HG02642 (cell line): ENCODE measurements around the gene NEAT1.
"Not testable (repeated sequence)": the region's sequence is repeated elsewhere in the genome, so short reads cannot be mapped to it uniquely, and the experiment has no call there.

Source experiments
- ATAC-seq: cut with Tn5 transposase; IDR thresholded peaks from one replicate; pipeline ENCODE4 v1.9.1; 2021; ENCODE audit warnings: mild to moderate bottlenecking; ENCODE audit not compliant: unreplicated experiment, poor library complexity

Gene NEAT1

GRCh38 chr11:65404210-65404609 lies 18.4 kb upstream of the NEAT1 start:
- no peak for ATAC-seq

DNA sequence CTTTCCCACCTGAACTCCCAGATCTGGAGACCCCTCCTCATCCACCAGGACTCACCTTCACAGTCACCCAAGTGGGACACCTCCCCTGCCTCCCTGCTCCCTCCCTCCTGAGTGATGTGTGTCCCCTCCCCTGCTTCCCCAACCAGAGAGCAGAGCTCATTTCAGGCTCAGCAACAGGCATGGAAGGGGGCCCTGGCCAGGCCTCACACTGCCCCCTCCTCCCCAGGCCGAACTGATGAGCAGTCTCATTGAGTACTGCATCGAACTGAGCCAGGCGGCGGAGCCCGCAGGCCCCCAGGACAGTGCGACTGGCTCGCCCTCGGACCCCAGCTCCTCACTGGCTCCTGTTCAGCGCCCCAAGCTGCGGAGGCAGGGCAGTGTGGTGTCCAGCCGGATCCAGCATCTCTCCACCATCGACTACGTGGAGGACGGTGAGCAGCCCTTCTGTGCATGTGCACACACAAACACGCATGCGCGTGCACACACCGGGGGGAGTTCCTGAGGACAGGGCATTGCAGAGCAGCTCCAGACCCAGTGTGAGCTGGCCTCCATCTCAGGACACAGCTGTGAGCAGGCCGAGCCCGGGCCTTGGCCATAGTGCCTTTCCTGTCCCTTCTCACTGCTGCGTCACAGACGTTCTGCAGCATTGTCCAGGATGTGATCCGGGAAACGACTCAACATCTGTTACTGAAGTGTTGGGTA lies 17.8 kb upstream of the NEAT1 start:
- ATAC-seq: no peak

- no peak for ATAC-seq
These were observed 11.5 kb upstream of the NEAT1 start for GRCh38 chr11:65410936-65411680.

DNA sequence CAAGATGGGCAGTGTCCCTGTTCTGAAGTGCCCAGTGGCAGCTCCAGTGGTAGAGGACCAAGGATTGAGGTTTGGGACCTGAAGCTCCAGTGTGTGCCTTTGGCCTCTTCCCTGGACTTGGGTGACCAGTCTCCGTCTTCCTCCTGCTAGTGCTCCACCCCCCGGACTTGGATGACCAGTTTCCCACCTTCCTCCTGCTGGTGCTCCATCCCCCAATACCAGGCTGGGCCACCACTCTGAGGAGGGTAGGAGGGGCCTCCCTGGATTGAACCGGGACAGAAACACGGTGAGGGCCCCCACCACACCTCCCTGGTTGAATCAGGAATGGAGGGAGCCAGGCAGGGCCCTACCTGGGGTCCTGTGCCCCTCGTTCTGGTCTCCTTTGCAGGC lies 10.9 kb upstream of the NEAT1 start:
- ATAC-seq: no peak

DNA sequence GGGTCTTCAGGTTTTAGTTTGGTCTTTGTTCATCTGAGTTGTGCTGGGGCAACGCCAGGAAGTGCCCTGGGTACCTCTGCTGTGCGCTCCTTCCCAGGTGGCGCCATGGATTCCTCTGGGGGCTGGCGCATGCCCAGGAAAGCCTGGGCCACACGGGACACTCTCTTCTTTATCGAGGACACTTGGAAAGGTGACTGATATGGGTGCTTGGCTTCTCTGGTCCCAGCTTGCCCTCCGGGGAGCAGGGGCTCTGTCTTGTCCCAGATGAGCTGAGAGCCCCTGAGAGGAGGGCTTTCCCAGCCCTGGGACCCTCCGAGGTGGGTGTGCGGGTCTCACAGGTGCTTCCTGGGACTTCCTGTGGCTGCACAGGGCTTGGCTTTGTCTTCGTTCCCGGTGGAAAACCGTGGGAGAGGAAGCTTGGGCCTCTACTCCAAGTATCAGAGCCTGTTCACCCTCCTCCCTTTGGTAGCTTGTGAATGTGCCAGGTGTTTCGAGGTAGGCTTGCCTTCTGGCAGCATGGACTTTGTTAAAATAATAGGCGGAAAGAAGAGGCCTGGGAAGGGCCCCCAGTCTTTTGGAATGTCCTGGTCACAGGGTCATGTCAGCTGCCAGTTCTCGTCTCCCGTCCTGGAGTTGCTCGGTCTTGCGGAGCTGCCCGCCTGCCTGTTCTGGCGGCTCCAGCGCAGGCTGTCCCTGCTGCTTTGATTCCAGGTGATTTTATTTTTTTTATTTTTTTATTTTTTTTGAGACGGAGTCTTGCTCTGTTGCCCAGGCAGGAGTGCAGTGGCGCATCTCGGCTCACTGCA lies 10.1 kb upstream of the NEAT1 start:
- no peak for ATAC-seq

DNA sequence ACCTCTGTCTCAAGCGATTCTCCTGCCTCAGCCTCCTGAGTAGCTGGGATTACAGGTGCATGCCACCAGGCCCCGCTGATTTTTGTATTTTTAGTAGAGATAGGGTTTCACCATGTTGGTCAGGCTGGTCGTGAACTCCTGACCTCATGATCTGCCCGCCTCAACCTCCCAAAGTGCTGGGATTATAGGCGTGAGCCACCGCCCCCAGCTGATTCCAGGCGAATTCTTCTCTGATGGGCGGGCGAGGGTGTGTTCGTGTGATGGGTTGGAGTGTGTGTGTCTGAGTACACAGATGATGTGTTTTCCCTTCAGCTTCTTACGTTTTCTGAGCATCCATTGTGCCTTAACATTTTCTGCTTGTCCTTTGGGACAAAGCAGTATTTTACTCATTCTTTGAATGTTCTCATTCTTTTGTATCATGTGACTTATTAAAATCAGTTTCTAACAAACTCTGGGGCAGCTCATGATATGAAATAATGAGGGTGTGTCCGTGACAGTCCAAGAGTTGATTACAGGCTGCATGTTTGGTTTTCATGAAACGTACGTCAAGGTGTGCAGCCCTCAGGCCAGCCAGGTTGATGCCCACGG lies 9.4 kb upstream of the NEAT1 start:
- not testable (repeated sequence) for ATAC-seq

- ATAC-seq: no peak
These were observed 7.7 kb upstream of the NEAT1 start for GRCh38 chr11:65414776-65415498.

DNA sequence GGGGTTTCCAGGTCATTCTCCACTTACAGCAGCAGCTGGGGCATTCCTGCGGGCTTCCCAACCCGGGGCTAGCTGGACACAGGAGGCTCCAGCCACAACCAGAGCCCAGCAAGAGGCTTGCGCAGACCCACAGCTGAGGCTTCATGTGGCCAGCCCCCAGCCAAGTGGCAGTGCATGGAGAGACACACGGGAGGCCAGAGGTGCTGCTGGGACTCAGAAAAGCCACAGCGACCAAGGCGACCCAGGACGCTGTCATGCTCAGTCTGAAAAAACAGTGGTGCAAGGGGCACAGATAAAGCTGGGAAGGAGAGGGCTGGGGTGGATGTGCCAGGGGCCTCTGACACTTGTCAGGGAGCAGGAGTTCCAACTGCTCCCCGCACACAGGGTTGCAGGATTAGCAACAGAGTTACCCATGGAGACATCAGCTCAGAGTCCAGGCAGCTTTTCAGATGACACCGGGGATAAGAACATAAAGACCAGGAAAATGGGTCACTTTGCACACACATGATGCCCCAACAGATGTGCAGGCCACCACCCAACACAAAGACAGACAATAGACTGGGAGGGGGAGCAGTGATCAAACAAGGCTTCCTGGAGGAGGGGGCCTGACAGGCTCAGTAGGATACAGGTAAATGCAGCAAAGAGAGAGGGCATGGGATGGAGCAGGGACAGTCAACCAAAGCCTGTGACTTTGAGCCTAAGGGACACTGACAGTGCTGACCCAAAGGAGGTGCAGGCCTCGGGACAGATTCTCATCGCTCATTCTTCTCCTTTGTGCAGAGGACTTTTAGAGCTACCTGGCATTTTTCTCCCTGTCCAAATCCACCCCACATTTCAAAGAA lies 6.9 kb upstream of the NEAT1 start:
- ATAC-seq: no peak

DNA sequence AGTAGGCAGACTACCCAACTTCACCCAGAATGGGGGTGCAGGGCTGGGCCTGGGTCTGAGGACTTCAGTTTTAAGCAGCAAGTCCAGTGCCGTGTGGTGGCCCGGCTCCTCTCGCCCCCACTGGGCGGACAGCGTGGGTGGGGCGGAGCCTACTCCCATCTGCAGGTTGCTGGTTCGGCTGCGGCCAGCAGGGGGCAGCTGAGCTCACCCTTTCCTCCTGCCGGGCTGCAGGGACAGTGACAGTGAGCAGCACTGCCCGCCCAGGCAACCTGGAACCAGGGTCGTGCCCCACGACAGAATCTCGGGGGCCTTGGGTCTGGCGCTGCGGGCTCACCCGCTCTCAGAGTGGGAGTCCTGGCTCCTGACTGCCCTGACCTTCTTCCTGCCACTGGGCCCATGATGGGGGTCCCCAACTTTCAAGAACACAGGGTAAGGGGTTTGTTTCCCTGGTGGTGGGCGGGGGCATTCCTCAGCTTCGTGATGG lies 6.2 kb upstream of the NEAT1 start:
- peak; percentile 34 for ATAC-seq

GRCh38 chr11:65416841-65417701 lies 5.5 kb upstream of the NEAT1 start:
- ATAC-seq: no peak

DNA sequence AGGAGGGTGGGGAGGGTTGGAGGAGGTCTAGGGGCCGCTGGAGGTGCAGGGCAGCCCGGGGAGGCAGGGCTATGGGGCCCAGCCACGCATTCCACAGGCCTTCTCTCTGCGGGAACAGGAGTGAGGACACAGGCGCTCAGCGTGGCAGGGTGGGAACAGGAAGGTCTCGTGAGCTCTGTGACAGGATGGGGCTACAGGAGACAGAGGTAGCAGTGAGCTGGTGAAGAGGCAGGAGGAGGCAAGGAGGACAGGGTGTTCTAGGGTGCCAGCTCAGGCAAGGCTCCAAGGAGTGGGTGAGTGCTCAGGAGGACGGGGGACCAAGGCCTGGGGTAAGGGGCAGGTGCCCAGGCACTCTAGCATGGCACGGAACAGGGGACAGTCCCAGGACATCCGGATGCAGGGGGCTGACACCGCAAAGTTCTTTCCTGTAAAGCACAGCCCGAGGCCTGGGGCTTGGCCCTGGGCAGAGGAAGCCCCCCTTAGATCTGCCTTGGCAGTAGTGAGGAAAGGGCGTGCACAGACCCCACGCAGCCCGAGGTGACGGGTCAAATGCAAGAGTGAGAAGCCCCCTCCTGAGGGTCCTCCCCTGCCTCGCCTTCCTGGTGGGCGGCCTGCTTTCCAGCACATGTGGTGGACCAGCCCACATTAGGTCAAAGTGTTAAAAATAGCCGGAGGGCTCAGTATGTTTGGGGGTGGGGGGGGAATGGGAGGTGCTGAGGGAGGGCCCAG lies 4.7 kb upstream of the NEAT1 start:
- no peak for ATAC-seq

DNA sequence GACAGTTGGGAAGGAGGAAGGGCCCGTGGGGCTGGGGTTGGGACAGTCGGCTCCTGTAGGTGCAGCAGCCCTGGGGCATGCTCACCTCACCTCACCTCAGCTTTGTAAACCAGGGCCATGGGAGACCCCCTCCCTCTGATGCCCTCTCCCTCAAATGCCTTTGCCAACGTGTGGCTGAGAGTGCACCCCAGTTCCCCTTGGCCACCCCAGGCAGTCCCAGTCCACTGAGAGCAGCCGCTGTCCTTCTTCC lies 4.2 kb upstream of the NEAT1 start:
- peak; percentile 1 for ATAC-seq

DNA sequence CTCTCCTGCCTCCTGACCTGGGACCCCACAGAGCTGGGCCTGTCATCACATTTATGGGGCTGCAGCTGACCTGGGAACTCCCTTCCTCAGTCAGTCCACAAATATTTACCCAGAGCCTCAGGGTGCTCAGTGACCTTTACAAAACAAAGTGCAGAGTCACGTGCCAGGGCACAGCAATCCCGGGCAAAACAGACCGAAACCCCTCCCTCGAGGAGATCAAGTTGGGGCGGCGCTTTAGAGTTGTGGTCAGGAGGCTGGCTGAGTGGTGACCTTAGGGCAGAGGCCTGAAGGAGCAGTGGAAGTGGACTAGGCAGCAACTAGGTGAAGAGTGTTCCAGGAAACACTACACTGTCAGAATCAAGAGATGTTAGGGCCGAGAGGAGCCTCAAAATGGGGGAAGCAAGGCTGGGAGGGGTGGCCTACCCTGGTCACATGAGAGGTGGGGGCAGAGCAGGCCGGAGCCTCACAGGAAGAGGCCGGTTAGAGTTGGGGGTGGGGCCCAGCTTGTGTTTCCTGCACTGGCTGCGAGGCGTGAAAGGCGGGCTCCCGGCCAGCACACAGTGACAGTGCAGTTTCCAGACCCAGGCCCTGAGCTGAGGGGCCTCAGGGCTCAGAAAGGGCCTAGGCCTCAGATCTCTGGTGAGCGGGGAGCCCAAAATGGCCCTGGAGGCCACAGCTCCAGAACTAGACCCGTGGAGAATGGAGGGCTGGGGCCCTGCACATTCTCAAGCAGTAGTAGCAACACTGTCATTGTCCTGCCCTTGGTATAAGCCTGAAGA lies 3.7 kb upstream of the NEAT1 start:
- peak; percentile 43 for ATAC-seq

DNA sequence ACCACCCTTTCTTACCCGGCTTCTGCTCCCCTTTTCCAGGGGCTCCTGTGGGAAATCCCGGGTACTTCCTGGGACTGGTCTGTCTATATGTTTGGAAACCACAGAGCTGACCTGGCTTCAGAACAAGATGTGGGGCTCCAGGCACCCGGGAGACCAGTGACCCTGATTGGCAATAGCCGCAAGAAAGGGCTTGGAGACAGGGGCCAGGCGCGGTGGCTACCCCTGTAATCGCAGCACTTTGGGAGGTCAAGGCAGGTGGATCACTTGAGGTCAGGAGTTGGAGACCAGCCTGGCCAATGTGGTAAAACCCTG lies 3.2 kb upstream of the NEAT1 start:
- ATAC-seq: no peak

- ATAC-seq: no peak
These were observed 2.7 kb upstream of the NEAT1 start for GRCh38 chr11:65419772-65420481.

- ATAC-seq: no peak
These were observed 2.1 kb upstream of the NEAT1 start for GRCh38 chr11:65420506-65420905.
